Measurements from ENCODE around the gene TMEM237. TPM values are rescaled to one million over a fixed set of nuclear protein-coding genes. Genes with fewer than 3 reads are reported as not detected.

Gene TMEM237
- total RNA-seq, 2 donors from 2014 or later, result 5.4 to 9.3 TPM

DNA sequence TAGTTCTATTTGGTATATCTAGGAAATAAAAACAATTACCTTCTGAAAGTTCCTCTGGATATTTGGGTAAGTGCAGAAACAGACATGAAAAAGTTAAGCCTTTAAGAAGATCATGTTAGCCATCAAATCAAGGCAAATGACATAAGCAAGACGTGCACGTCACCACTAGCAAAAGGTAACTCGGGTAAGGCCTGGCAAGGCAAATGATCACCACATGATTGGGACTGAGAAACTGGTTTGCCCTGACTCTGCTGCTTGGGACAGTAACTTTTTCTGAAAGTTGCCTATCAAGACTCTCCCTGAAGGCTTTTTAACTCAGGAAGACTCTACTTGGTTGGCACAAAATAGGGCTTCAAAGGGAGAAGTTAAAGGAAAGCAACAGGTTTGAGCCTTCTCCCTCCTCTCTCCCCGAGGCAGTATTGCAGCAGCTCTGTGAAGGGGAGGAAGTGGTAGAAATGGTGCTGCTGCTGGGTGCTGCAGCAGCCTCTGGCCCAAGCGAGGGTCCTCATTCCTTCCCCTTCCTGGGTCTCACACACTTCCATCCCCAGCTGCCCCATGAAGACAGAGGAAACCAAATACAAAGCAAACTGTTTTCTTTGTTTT lies 17.1 kb upstream of the TMEM237 start:
- Mint-ChIP-seq H3K4me3 (no peak overlapping the region), H3K36me3 (ENCODE audit: low read depth) (peaks cover 11% of the 10 kb centered on the region), H3K27me3 (peaks cover 50% of the 10 kb centered on the region), H3K27ac (no peak overlapping the region), H3K4me1 (peaks cover 2% of the 10 kb centered on the region)
- DNase-seq (no peak), ATAC-seq (no peak)
- no peaks in the 10 kb centered on the region for H3K9me3 ChIP-seq (ENCODE audit: control insufficient read depth, low read length, poor library complexity, severe bottlenecking)

DNA sequence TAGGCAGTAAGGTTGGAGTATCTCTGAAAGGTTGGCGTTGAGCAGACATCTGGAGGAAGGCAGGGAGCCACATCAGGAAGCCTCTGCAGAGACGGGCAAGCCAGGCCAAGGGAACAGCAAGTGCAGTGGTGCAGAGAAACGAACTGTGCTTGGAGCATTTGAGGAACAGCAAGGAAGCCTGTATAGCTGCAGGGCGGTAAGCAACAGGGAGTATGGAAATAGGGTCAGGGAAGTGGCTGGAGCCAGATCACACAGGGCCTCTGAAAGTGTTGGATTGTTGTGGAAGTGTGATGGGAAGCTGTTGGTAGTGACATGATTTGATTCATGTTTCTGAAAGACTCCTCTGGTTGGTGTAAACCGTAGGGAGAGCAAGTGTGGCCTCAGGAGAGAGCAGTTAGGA lies 13.4 kb upstream of the TMEM237 start:
- DNase-seq (no peak), ATAC-seq (no peak)
- no peak overlapping the region for H3K27ac Mint-ChIP-seq
- H3K9me3 ChIP-seq (ENCODE audit: control insufficient read depth, low read length, poor library complexity, severe bottlenecking), result no peaks in the 10 kb centered on the region
- peaks cover 62% of the 10 kb centered on the region for H3K27me3 Mint-ChIP-seq
- H3K36me3 Mint-ChIP-seq (ENCODE audit: low read depth), result peaks cover 11% of the 10 kb centered on the region
- peaks cover 2% of the 10 kb centered on the region for H3K4me1 Mint-ChIP-seq
- no peak overlapping the region for H3K4me3 Mint-ChIP-seq

DNA sequence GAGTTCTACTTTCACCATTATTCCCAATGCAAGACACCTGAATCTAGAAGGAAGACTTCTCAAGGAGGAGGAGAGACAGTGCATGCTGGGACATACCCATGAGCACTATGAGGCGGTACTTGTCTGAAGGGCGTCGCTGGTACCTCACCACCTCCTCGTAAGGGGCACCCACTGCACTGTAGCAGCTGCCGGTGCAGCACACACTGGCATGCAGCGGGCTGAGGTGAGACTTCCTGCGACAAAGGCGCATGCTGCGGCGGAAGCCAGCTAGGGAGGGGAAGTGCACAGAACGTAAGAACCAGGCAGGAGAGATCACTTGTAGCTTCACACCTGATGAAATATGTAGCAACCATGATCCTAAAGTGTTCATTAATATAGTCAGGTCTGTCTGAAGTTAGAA lies 12.8 kb upstream of the TMEM237 start:
- Mint-ChIP-seq H3K27ac (no peak overlapping the region), H3K4me1 (peaks cover 2% of the 10 kb centered on the region), H3K36me3 (ENCODE audit: low read depth) (peaks cover 11% of the 10 kb centered on the region), H3K4me3 (no peak overlapping the region), H3K27me3 (peaks cover 63% of the 10 kb centered on the region)
- no peak for DNase-seq
- ATAC-seq, result no peak
- no peaks in the 10 kb centered on the region for H3K9me3 ChIP-seq (ENCODE audit: control insufficient read depth, low read length, poor library complexity, severe bottlenecking)

DNA sequence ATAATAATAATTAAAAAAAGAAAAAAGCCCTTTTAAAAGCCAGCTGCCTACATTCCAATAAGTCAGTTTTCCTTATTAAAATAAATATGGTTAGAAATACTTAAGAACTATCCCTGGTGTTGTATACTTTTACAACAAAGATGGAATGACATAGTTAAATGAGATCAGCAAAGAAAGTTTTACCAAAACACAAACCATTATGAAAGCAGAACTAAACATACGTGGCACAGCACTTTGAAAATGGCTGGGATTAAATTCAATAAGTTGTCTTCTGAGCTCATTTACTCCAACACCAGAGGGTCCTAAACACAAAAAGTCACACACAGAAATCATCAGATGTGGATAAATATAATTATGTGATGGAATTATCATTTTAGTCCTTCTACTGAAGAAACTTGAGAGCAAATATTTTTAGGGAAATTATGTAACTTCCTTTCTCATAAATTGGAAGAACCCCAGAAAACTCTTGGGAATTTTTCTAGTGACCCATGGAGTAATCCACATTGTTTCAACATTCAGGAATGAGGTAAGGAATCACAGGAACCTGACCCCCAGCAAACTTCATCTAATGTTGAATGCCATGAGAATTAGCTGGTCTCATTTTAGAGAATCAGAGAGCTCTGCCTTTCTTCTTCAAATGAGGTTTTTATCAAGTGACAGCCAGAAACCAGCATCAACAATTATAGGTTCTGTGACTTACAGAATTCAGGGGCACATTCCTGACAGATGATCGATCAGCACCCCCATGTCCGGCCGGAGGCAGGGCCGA lies 11.5 kb upstream of the TMEM237 start:
- H3K4me3 Mint-ChIP-seq, result no peak overlapping the region
- no peak overlapping the region for H3K27ac Mint-ChIP-seq
- ATAC-seq (no peak), DNase-seq (no peak)
- peaks cover 2% of the 10 kb centered on the region for H3K4me1 Mint-ChIP-seq
- peaks cover 64% of the 10 kb centered on the region for H3K27me3 Mint-ChIP-seq
- H3K36me3 Mint-ChIP-seq (ENCODE audit: low read depth), result peaks cover 11% of the 10 kb centered on the region
- no peaks in the 10 kb centered on the region for H3K9me3 ChIP-seq (ENCODE audit: control insufficient read depth, low read length, poor library complexity, severe bottlenecking)

DNA sequence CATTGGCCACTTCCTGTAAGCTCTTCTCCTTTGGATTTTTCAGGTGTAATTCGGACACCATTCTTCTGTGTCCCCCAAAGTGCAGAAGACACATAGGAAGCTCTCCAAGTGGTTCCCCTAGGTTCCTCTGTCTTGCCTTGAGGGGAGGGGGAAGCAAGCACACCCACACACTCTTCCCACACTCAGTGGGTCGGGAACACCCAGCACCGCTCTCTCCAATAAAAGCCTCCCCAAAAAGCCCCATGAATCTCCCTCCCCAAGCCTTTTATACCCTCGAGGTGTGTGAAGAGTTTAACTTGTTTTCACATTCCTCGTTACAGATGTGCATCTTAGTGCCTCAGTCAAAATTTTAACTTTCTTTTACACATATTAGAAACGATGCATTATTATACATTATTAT lies 9.9 kb upstream of the TMEM237 start:
- Mint-ChIP-seq H3K4me1 (peaks cover 2% of the 10 kb centered on the region), H3K27ac (no peak overlapping the region), H3K36me3 (ENCODE audit: low read depth) (peaks cover 11% of the 10 kb centered on the region), H3K27me3 (peaks cover 69% of the 10 kb centered on the region), H3K4me3 (no peak overlapping the region)
- no peaks in the 10 kb centered on the region for H3K9me3 ChIP-seq (ENCODE audit: control insufficient read depth, low read length, poor library complexity, severe bottlenecking)
- ATAC-seq (no peak), DNase-seq (no peak)

DNA sequence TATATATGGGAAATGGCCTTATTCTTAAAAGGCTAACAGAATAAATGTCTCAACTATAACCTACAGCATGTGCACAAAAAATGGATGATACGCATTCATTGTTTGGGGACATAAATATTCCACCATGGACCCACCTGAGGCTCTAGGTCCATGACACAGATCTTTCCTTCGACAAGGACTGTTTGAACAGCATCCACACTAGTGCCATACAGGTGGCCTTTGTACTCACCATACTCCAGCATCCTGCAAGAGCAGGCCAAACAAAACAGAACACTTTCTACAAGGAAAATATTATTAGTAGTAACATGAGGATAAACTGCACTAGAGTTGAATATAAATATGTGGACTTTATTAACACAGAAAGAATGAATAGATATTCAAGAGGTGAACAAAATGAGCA lies 6.1 kb upstream of the TMEM237 start:
- Mint-ChIP-seq H3K4me1 (no peaks in the 10 kb centered on the region), H3K36me3 (ENCODE audit: low read depth) (no peaks in the 10 kb centered on the region), H3K27ac (no peak overlapping the region), H3K4me3 (no peak overlapping the region), H3K27me3 (peaks cover 49% of the 10 kb centered on the region)
- no peaks in the 10 kb centered on the region for H3K9me3 ChIP-seq (ENCODE audit: control insufficient read depth, low read length, poor library complexity, severe bottlenecking)
- ATAC-seq (no peak), DNase-seq (no peak)

DNA sequence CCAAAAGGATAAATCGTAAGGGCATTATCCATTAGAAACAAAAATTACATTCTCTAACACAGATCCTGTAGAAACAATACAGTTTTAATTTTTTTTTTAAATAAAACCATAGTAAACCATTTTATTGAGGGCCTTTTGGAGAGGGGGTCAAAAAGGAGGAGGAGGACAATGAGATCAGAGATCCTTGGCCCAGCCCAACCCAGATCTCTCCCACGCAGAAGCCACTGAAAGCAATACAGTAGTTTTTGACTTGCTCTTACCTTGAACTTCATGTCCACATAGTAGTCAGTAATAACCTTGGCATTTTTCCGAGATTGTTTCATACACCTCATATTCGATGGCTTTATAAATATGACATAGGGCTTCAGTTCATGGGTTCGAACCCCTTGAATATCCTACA lies 4.1 kb upstream of the TMEM237 start:
- DNase-seq, result no peak
- peaks cover 8% of the 10 kb centered on the region for H3K4me1 Mint-ChIP-seq
- no peak overlapping the region for H3K27ac Mint-ChIP-seq
- no peaks in the 10 kb centered on the region for H3K9me3 ChIP-seq (ENCODE audit: control insufficient read depth, low read length, poor library complexity, severe bottlenecking)
- peaks cover 35% of the 10 kb centered on the region for H3K27me3 Mint-ChIP-seq
- no peak for ATAC-seq
- H3K36me3 Mint-ChIP-seq (ENCODE audit: low read depth), result no peaks in the 10 kb centered on the region
- no peak overlapping the region for H3K4me3 Mint-ChIP-seq

DNA sequence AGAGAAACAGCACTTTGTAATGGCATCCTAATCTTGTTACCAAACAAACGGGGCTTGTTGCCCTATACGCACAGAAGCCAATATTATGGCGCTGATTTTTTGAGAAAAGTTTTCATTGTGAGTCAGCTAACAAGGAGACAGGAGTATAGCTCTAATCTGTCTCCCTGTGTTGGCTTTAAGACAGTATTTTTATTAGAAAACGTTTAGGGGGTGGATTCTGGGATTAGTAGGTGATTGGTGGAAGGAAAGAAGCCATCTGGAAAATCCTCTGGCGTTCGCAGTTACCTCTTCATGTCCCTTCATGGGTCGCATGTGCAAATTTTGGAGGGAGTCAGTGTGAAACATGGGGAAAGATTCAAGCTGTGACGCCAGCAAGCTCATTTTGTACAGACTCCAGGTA lies 698 bp upstream of the TMEM237 start:
- no peak for ATAC-seq

DNA sequence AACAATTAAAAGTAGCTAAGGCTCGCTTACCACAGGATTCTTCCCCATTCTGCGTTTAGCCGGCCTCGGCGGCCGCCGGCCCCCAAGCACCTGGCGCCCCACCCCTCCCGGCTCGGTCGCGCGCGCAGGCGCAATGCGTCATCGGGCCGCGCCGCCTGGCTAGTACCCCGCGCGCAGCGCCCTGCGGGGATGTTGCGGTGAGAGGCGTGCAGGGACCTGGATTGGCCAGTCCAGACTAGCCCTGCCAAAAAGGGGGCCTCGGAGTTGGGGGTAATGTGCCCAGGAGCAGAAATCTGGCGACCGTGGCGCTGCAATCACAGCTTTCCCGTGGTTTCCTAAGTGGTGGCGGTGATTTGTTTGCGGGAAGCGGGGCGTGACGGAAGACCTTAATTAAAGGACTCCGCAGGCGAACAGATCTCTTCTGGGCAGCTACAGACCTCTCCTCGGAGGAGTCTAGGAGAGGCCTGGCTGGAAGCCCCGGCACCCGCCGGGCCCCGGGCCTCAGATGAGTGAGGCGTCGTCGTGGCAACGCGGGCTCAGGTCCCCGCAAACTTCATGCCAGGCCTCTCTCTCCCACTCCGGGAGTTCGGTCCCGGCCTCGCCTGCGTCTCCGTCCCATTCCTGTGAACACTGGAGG lies 606 bp downstream of the TMEM237 start:
- no peaks in the 10 kb centered on the region for H3K9me3 ChIP-seq (ENCODE audit: control insufficient read depth, low read length, poor library complexity, severe bottlenecking)
- ATAC-seq (peak; percentile 90), DNase-seq (peak; percentile 79 to 85 (median 84))
- Mint-ChIP-seq H3K27me3 (no peaks in the 10 kb centered on the region), H3K27ac (peak overlapping the region; percentile 91), H3K36me3 (ENCODE audit: low read depth) (no peaks in the 10 kb centered on the region), H3K4me1 (peaks cover 11% of the 10 kb centered on the region), H3K4me3 (peak overlapping the region; percentile 95)

More for the DNA sequence above, 698 bp upstream of the TMEM237 start:
- Mint-ChIP-seq H3K27ac (peak overlapping the region; percentile 91), H3K4me1 (peaks cover 11% of the 10 kb centered on the region), H3K27me3 (peaks cover 11% of the 10 kb centered on the region), H3K4me3 (peak overlapping the region; percentile 95), H3K36me3 (ENCODE audit: low read depth) (no peaks in the 10 kb centered on the region)
- no peak for DNase-seq
- H3K9me3 ChIP-seq (ENCODE audit: control insufficient read depth, low read length, poor library complexity, severe bottlenecking), result no peaks in the 10 kb centered on the region

DNA sequence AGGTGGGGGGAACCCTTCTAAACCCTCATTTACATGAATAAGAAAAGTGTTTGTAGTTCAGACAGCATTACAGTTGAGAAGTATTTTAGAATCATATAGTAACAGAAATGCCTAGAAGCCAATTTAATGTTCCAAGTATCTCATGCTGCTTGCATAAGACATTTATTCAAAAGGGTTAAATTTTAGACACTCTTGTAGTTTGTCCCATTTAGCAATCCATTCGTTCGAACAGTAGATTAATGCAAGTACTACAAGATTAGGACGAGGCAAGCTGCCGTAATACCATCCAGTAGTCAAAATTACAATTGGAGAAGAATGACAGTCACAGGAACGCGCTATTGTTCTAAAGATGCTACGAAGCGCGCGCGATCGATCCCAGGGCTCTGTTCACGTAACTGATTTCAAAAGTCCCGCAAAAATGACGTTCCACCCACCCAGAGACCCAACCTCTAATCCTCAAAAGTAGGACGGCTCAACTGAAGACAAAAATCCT lies 1.2 kb downstream of the TMEM237 start:
- DNase-seq, result no peak
- H3K4me3 Mint-ChIP-seq, result peak overlapping the region; percentile 95
- no peaks in the 10 kb centered on the region for H3K27me3 Mint-ChIP-seq
- H3K4me1 Mint-ChIP-seq, result peaks cover 11% of the 10 kb centered on the region
- H3K27ac Mint-ChIP-seq, result peak overlapping the region; percentile 91
- no peaks in the 10 kb centered on the region for H3K36me3 Mint-ChIP-seq (ENCODE audit: low read depth)
- no peaks in the 10 kb centered on the region for H3K9me3 ChIP-seq (ENCODE audit: control insufficient read depth, low read length, poor library complexity, severe bottlenecking)
- ATAC-seq, result peak; percentile 72

DNA sequence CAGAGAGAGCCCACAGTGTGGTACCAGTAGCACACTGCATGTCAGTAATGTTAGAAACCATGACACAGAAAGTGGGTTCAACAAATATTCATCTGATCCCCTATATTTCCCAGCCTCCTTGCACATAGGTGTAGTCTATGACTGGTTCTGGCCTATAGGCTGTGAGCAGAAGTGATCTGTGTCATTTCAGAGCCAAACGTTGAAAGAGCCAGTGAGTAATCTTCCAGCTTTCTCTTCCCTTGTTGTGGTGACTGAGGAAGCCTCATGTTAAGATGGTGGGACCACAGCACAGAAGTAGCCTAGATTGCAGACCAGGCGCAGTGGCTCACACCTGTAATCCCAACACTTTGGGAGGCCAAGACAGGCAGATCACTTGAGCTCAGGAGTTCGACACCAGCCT lies 4.1 kb downstream of the TMEM237 start:
- H3K27me3 Mint-ChIP-seq, result no peaks in the 10 kb centered on the region
- H3K27ac Mint-ChIP-seq, result no peak overlapping the region
- ATAC-seq (no peak), DNase-seq (no peak)
- peaks cover 5% of the 10 kb centered on the region for H3K36me3 Mint-ChIP-seq (ENCODE audit: low read depth)
- peaks cover 13% of the 10 kb centered on the region for H3K4me1 Mint-ChIP-seq
- no peak overlapping the region for H3K4me3 Mint-ChIP-seq
- H3K9me3 ChIP-seq (ENCODE audit: control insufficient read depth, low read length, poor library complexity, severe bottlenecking), result no peaks in the 10 kb centered on the region

DNA sequence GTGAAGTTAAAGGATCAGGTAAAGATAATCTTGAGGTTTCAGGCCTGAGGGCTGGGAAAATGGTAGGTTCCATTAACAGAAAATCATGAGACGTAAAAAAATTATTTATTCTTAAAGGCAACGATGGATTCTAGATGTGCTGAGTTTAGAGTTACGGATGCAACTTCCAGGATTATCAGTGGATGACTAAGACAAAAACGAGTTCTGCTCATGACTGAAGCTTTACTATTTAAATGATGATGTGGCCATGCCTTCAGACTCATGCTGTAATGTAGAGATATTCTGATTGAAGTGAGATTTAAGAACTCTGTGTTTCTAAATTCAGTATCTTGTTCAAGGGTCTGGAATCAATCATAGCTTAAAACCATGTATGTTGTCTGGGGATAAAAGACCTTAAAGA lies 5.0 kb downstream of the TMEM237 start:
- ATAC-seq (no peak), DNase-seq (no peak)
- Mint-ChIP-seq H3K27ac (no peak overlapping the region), H3K36me3 (ENCODE audit: low read depth) (peaks cover 5% of the 10 kb centered on the region), H3K27me3 (no peaks in the 10 kb centered on the region), H3K4me1 (peaks cover 5% of the 10 kb centered on the region), H3K4me3 (no peak overlapping the region)
- H3K9me3 ChIP-seq (ENCODE audit: control insufficient read depth, low read length, poor library complexity, severe bottlenecking), result no peaks in the 10 kb centered on the region

DNA sequence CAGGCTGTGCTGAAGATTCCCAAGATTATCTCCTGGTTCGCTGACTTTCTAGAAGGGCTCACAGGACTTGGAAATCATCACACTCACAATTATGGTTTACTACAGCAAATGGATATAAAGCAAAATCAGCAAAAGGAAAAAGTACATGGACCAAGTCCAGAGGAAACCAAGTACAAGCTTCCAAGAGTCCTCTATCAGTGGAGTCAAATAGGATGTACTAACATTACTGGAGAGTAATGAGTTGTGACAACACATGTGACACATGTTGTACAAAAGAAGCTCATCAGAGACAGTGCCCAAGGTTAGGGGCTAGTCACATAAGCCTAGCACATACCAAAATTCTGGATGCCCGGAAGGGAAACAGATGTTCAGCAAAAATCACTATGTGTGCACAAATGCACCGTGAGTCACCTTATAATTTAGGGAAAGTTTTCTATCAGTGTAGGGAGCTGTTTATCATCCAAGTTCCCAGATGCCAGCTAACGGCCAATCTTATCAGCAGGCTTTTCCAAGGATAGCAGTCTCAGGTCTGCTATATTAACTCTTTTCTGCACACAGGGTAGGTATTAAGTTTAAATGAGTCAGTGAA lies 9.5 kb downstream of the TMEM237 start:
- peaks cover 10% of the 10 kb centered on the region for H3K36me3 Mint-ChIP-seq (ENCODE audit: low read depth)
- no peak overlapping the region for H3K4me3 Mint-ChIP-seq
- no peak for ATAC-seq
- DNase-seq, result no peak
- H3K27ac Mint-ChIP-seq, result no peak overlapping the region
- H3K4me1 Mint-ChIP-seq, result peaks cover 2% of the 10 kb centered on the region
- H3K27me3 Mint-ChIP-seq, result no peaks in the 10 kb centered on the region
- H3K9me3 ChIP-seq (ENCODE audit: control insufficient read depth, low read length, poor library complexity, severe bottlenecking), result no peaks in the 10 kb centered on the region

Measured in T-helper 17 cell (primary cell).